RWPE1 (cell line): ENCODE data around the gene STX19.

Experiments used
- CTCF ChIA-PET: fragments of 350-600 bp; sonication (Branson Sonifier 250); formaldehyde crosslinking; extraction: SDS; loops from one replicate; lab custom pipeline; 2021; lab: Yijun Ruan, JAX
- POLR2A ChIA-PET: fragments of 400-600 bp; formaldehyde crosslinking; extraction: SDS; loops from one replicate; lab custom pipeline; 2020; ENCODE audit warnings: antibody characterized with exemption; ENCODE audit not compliant: low non-redundant PET; lab: Yijun Ruan, JAX
- DNase-seq: peaks from one replicate; pipeline ENCODE4 v3.0.0; 2012; ENCODE audit warnings: low spot score
- H3K27ac ChIP-seq: fragments of 450-650 bp; 2 replicates; pipeline ENCODE4 v1.5.1; 2017
- CTCF ChIP-seq: fragments of 450-650 bp; conservative IDR thresholded peaks from 2 replicates; pipeline ENCODE4 v1.5.1; 2017; ENCODE audit warnings: low read depth, mild to moderate bottlenecking

STX19 gene

GRCh38 chr3:94001827-94002495 lies 26.4 kb downstream of the STX19 start:
- no peak for TF ChIP-seq CTCF
- H3K27ac ChIP-seq, result no peak overlapping the region
- no peak for DNase-seq
- CTCF ChIA-PET, result no interaction called here
- POLR2A ChIA-PET, result no interaction called here

GRCh38 chr3:94001191-94001590 lies 27.2 kb downstream of the STX19 start:
- ChIA-PET POLR2A (no interaction called here), CTCF (no interaction called here)
- no peak for DNase-seq
- TF ChIP-seq CTCF, result no peak
- H3K27ac ChIP-seq, result no peak overlapping the region

GRCh38 chr3:93994056-93994455 lies 34.3 kb downstream of the STX19 start:
- CTCF ChIA-PET, result interaction anchor here (0.5 kb wide), 1 partner anchor 23 kb away, joined by 3 read pairs; no protein-coding TSS in a partner anchor
- POLR2A ChIA-PET, result no interaction called here
- TF ChIP-seq CTCF, result no peak
- no peak overlapping the region for H3K27ac ChIP-seq
- no peak for DNase-seq

- ChIA-PET CTCF (no interaction called here), POLR2A (no interaction called here)
- TF ChIP-seq CTCF, result no peak
- H3K27ac ChIP-seq, result no peak overlapping the region
- no peak for DNase-seq
These were observed 36.2 kb downstream of the STX19 start for GRCh38 chr3:93992207-93992606.

GRCh38 chr3:93991631-93992030 lies 36.8 kb downstream of the STX19 start:
- DNase-seq, result no peak
- no peak for TF ChIP-seq CTCF
- ChIA-PET POLR2A (no interaction called here), CTCF (no interaction called here)
- no peak overlapping the region for H3K27ac ChIP-seq

- DNase-seq, result no peak
- ChIA-PET POLR2A (no interaction called here), CTCF (interaction anchor here (0.6 kb wide), 1 partner anchor 81 kb away, joined by 3 read pairs; no protein-coding TSS in a partner anchor)
- no peak overlapping the region for H3K27ac ChIP-seq
- TF ChIP-seq CTCF, result no peak
These were observed 39.2 kb downstream of the STX19 start for GRCh38 chr3:93989241-93989640.
